ENCODE results near the gene ZER1. TPM values are rescaled to one million over a fixed set of nuclear protein-coding genes. Genes with fewer than 3 reads are reported as not detected.

ZER1 gene
- polyA plus RNA-seq, 3 donors = 16.1 to 25.6 (median 18.0) TPM

GRCh38 chr9:128818099-128818838 lies 46.5 kb upstream of the ZER1 start, which contains the start of gene ENDOG:
TSS of gene ENDOG (plus strand) at chr9:128818500. CDS start at chr9:128818685, 185 bp downstream.
- intact Hi-C loops (cut with micrococcal nuclease) = no loop called here
- peak within 1 kb of the TSS; percentile 66 for H3K9ac ChIP-seq (ENCODE audit: insufficient read depth, low read length, poor library complexity, severe bottlenecking)
- H3K4me2 ChIP-seq (replicated peaks; ENCODE audit: extremely low read depth, low read length, poor library complexity, severe bottlenecking) = peak within 1 kb of the TSS; percentile 91
- H3K4me1 ChIP-seq (ENCODE audit: control insufficient read depth in 1 of 2, insufficient read depth in 2 of 2, low read length in 2 of 2) = peaks cover 11 to 21% of the 10 kb centered on the region in 2 donors
- H3K4me3 Mint-ChIP-seq = peak within 1 kb of the TSS; percentile 82 to 92
- peaks cover 19% of the 10 kb centered on the region for H3K4me1 Mint-ChIP-seq
- H3K4me3 ChIP-seq (replicated peaks in 1 of 3; ENCODE audit: low read depth in 2 of 3, low read length in 3 of 3) = peak within 1 kb of the TSS; percentile 51 to 78 (median 58)
- peak; percentile 96 for TF ChIP-seq CTCF (IDR thresholded peaks at IDR 0.05)
- peaks cover 16 to 24% of the 10 kb centered on the region in 2 donors for H3K36me3 Mint-ChIP-seq
- peak within 1 kb of the TSS; percentile 58 to 63 for H3K27ac ChIP-seq (ENCODE audit: low read depth in 1 of 2, low read length in 2 of 2)
- H2AFZ ChIP-seq (ENCODE audit: insufficient read depth, low read depth, low read length, poor library complexity, severe bottlenecking) = peak within 1 kb of the TSS; percentile 93
- no peaks in the 10 kb centered on the region for H3K27me3 ChIP-seq (ENCODE audit: control insufficient read depth in 2 of 2, insufficient read depth in 2 of 2, low read length in 2 of 2)
- no peaks in the 10 kb centered on the region for H3K79me2 ChIP-seq (ENCODE audit: insufficient read depth, low read length)
- under 1% methylated on average over 67 of the region's 70 CpGs for WGBS (ENCODE audit: insufficient coverage)
- H3K27ac Mint-ChIP-seq = peak within 1 kb of the TSS; percentile 79 to 94 (median 90)
- H3K9me3 Mint-ChIP-seq = peaks cover 0 to 3% (median 0%) of the 10 kb centered on the region in 7 donors
- peaks cover 10% of the 10 kb centered on the region for H4K20me1 ChIP-seq (ENCODE audit: insufficient read depth, low read length)
- peaks cover 22 to 23% of the 10 kb centered on the region in 2 donors for H3K36me3 ChIP-seq (replicated peaks in 1 of 2; ENCODE audit: control insufficient read depth in 1 of 2, insufficient read depth in 2 of 2, low read length in 2 of 2)
- H3K27me3 Mint-ChIP-seq (ENCODE audit: low read depth in 3 of 3) = peaks cover 3 to 10% (median 9%) of the 10 kb centered on the region in 3 donors
- no peaks in the 10 kb centered on the region for H3K9me3 ChIP-seq (replicated peaks in 1 of 2; ENCODE audit: control insufficient read depth in 1 of 2, insufficient read depth in 1 of 2, low read length in 2 of 2)
- DNase-seq = peak; percentile 96 to 98 (median 97)

DNA sequence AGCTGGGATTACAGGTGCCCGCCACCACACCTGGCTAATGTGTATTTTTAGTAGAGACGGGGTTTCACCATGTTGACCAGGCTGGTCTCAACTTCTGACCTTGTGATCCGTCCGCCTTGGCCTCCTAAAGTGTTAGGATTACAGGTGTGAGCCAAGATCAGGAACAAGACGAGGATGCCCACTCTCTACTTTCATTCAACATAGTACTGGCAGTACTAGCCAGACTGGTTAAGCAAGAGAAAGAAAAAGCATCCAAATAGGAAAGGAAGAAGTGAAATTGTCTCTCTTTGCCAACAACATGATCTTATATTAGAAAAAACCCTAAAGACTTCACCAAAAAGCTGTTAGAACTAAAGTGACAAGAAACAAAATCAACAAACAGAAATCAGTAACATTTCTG lies 39.1 kb upstream of the ZER1 start:
- H3K9ac ChIP-seq (ENCODE audit: insufficient read depth, low read length, poor library complexity, severe bottlenecking) = no peak overlapping the region
- intact Hi-C loops (cut with micrococcal nuclease) = no loop called here
- H3K9me3 Mint-ChIP-seq = peaks cover 0 to 1% (median 0%) of the 10 kb centered on the region in 7 donors
- peaks cover 0 to 6% (median 6%) of the 10 kb centered on the region in 3 donors for H3K27me3 Mint-ChIP-seq (ENCODE audit: low read depth in 3 of 3)
- H3K4me1 Mint-ChIP-seq = no peaks in the 10 kb centered on the region
- no peaks in the 10 kb centered on the region for H3K79me2 ChIP-seq (ENCODE audit: insufficient read depth, low read length)
- no peak overlapping the region for H3K27ac Mint-ChIP-seq
- no peak overlapping the region for H3K4me2 ChIP-seq (replicated peaks; ENCODE audit: extremely low read depth, low read length, poor library complexity, severe bottlenecking)
- no peaks in the 10 kb centered on the region for H3K27me3 ChIP-seq (ENCODE audit: control insufficient read depth in 2 of 2, insufficient read depth in 2 of 2, low read length in 2 of 2)
- no peaks in the 10 kb centered on the region for H3K9me3 ChIP-seq (replicated peaks in 1 of 2; ENCODE audit: control insufficient read depth in 1 of 2, insufficient read depth in 1 of 2, low read length in 2 of 2)
- H3K36me3 Mint-ChIP-seq = peaks cover 23 to 30% of the 10 kb centered on the region in 2 donors
- no peaks in the 10 kb centered on the region for H3K4me1 ChIP-seq (ENCODE audit: control insufficient read depth in 1 of 2, insufficient read depth in 2 of 2, low read length in 2 of 2)
- no peaks in the 10 kb centered on the region for H4K20me1 ChIP-seq (ENCODE audit: insufficient read depth, low read length)
- H2AFZ ChIP-seq (ENCODE audit: insufficient read depth, low read depth, low read length, poor library complexity, severe bottlenecking) = no peak overlapping the region
- H3K4me3 ChIP-seq (replicated peaks in 1 of 3; ENCODE audit: low read depth in 2 of 3, low read length in 3 of 3) = no peak overlapping the region
- H3K4me3 Mint-ChIP-seq = no peak overlapping the region
- DNase-seq = no peak
- 90% methylated on average over 2 of the region's 5 CpGs for WGBS (ENCODE audit: insufficient coverage)
- no peak for TF ChIP-seq CTCF (IDR thresholded peaks at IDR 0.05)
- H3K27ac ChIP-seq (ENCODE audit: low read depth in 1 of 2, low read length in 2 of 2) = no peak overlapping the region
- peaks cover 24 to 39% of the 10 kb centered on the region in 2 donors for H3K36me3 ChIP-seq (replicated peaks in 1 of 2; ENCODE audit: control insufficient read depth in 1 of 2, insufficient read depth in 2 of 2, low read length in 2 of 2)

Measured in CD14-positive monocyte (primary cell).